Measurements from ENCODE around the gene CACNA1I.

CACNA1I gene

GRCh38 chr22:39593066-39593930, 22.7 kb downstream of the CACNA1I start:
- DNase-seq (ENCODE audit: low read depth), result no peak
- no peak overlapping the region for H3K4me3 ChIP-seq (ENCODE audit: low read depth, low read length)

DNA sequence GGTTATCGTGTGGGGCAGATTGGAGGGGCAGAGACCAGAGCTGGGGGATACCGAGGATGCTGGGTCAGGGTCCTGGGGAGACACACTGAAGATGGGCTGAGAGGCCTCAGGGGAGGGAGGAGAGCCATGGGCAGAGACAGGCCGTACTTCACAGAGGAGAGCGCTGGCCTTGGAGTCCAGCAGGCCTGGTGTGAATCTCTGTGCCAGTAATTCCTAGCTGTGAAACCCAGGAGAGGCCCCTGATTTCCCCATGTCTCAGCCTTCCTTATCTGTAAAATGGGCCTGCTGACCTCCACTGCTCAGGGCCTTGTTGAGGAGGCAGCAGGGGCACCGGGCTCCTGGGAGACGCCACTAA, 23.4 kb downstream of the CACNA1I start:
- no peak for DNase-seq (ENCODE audit: low read depth)
- no peak overlapping the region for H3K4me3 ChIP-seq (ENCODE audit: low read depth, low read length)

DNA sequence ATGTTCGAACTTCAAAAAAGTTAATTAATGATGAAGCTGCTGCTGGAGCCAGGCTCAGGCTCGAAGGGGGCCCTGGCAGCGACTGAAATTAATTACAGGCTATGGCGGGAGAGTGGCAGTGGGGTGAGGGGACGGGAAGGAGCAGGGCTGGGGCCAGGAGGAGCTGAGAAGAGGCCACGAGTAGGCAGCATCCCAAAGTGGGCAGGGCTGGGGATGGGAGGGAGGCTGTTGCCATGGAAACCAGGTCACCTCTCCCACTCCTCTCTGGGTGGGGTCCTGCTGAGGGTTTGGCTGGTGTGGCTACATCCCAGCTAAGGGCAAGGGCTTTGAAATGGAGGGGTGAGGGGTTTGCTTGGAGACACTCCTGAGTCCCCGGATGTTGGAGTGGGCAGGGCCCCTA, 23.9 kb downstream of the CACNA1I start:
- DNase-seq (ENCODE audit: low read depth), result no peak
- H3K4me3 ChIP-seq (ENCODE audit: low read depth, low read length), result no peak overlapping the region

DNA sequence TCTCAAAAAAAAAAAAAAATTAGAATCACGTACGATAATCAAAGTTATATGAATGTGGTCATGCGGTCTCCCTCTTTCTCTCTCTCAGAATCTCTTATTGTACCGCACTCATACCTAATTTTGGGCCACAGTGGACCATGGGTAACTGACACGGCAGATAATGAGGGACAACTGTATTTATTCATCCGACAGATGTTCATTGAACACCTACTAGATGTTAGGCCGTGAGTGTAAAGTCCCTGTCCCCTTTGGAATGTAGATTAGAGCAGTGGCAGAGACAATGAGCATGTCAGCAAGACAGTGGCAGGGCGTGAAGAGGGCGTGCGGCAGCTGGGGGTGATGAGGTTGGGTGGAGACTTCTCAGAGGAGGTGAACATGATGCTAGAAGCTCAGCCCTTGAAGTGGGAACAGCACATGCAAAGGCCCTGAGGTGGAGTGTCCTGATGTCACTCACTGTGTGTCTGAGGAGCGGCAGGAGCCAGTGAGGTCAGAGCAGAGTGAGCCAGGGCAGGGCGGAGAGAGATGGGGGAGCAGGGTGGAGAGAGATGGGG, 25.1 kb downstream of the CACNA1I start:
- H3K4me3 ChIP-seq (ENCODE audit: low read depth, low read length), result no peak overlapping the region
- DNase-seq (ENCODE audit: low read depth), result no peak

- no peak for DNase-seq (ENCODE audit: low read depth)
- no peak overlapping the region for H3K4me3 ChIP-seq (ENCODE audit: low read depth, low read length)
These were observed 26.0 kb downstream of the CACNA1I start for GRCh38 chr22:39596601-39597000.

- H3K4me3 ChIP-seq (ENCODE audit: low read depth, low read length), result no peak overlapping the region
- no peak for DNase-seq (ENCODE audit: low read depth)
These were observed 26.8 kb downstream of the CACNA1I start for GRCh38 chr22:39597236-39597869.

DNA sequence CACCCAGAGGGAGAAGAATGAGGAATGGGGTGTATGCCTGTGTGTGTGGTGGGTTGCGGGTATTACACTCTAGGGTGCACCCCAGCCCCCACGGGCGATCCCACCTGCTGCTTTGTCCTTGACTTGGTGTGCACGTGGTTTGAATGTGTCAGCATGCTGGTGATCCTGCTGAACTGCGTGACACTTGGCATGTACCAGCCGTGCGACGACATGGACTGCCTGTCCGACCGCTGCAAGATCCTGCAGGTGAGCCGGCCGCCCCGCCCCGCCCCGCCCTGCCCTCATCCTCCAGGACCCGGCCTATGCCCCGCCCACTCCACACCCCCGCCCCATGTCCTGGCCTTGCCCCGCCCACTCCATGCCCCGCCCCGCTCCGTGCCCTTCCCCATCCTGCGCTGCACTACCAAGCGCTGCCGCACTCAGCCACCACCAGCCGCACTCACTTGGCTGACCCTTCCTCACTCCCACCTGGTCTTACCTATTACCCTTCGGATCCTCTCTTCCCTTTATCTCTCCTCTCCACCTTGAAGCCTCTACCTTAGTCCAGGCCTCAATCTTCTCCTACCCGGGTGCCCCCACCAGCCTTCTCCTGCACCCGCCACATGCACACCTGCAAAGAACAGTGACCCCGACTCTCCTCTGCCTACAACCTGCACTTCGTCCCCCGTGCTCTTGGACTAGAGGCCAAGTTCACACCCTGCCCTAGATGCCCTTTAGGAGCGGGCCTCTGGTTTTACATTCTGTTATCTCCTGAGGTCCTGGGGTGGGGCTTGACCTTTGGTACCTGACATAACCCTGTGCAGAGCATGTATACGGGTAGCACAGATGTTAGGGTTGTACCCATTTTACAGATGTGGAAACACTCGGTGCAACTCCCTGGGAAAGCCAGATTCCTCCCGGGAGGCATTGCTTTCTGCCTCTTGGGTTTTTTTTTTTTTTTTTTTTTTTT, 27.7 kb downstream of the CACNA1I start:
- no peak overlapping the region for H3K4me3 ChIP-seq (ENCODE audit: low read depth, low read length)
- no peak for DNase-seq (ENCODE audit: low read depth)

DNA sequence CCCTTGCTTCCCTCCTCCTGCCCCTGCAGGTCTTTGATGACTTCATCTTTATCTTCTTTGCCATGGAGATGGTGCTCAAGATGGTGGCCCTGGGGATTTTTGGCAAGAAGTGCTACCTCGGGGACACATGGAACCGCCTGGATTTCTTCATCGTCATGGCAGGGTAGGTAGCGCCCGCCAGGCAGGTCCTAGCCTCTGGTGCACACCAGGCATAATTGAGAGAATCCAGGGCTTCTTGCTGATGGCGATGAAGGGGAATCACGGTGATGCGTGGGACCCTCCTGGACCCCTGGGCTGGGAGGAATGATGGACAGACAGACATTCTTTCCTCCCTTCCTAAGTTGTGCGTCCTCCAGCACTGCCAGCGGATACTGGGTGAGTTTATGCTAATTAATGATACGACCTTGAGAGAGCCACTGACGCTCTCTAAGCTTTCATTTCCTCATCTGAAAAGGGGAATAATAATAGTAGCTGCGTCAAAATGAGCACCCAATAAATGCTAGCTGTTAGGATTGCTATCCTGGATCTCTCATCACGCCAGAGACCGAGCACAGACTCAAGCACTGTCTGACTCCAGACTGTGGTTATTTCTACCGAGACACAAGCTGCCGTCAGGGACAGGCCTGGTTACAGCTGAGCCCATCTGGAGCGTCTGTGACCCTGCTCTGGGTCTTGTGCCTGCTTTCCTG, 30.1 kb downstream of the CACNA1I start:
- H3K4me3 ChIP-seq (ENCODE audit: low read depth, low read length), result no peak overlapping the region
- DNase-seq (ENCODE audit: low read depth), result no peak

DNA sequence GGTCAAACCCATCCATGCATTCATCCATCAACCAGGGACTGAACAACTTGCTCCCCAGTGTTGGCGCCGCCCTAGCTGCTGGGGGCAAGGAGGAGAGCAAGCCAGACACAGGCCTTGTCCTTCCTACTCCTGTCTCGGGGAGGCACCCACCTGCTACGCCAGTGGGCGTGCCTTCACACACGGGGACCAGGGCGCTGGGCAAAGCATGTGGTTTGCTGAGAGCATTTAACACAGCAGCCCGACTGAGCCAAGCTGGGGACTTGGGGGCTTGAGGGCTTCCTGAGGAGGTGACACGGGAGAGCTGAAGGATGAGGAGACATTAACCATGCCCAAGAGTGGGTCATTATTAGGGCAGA, 30.6 kb downstream of the CACNA1I start:
- no peak overlapping the region for H3K4me3 ChIP-seq (ENCODE audit: low read depth, low read length)
- no peak for DNase-seq (ENCODE audit: low read depth)

DNA sequence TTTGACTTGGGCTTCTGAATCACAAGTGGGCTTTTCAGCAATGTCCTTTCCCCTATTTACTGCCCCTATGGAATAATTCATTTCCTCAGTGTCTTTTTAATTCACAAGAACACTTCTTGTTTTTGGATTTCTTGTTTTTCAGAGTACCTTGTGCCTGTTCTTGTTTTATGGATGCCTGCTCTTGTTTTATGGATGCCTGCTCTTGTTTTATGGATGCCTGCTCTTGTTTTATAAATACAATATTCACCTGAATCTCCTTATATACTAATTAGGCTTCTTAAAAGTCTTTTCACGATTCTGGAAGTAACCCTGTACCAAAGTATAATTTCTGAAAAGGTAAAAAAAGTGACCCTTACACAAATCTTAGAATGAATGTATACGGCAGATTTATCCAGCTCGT, 32.8 kb downstream of the CACNA1I start:
- no peak overlapping the region for H3K4me3 ChIP-seq (ENCODE audit: low read depth, low read length)
- DNase-seq (ENCODE audit: low read depth), result no peak

- H3K4me3 ChIP-seq (ENCODE audit: low read depth, low read length), result no peak overlapping the region
- no peak for DNase-seq (ENCODE audit: low read depth)
These were observed 39.7 kb downstream of the CACNA1I start for GRCh38 chr22:39610246-39610645.

- no peak overlapping the region for H3K4me3 ChIP-seq (ENCODE audit: low read depth, low read length)
- DNase-seq (ENCODE audit: low read depth), result no peak
These were observed 40.2 kb downstream of the CACNA1I start for GRCh38 chr22:39610766-39611165.

GRCh38 chr22:39611360-39611759, 40.8 kb downstream of the CACNA1I start:
- no peak overlapping the region for H3K4me3 ChIP-seq (ENCODE audit: low read depth, low read length)
- no peak for DNase-seq (ENCODE audit: low read depth)

DNA sequence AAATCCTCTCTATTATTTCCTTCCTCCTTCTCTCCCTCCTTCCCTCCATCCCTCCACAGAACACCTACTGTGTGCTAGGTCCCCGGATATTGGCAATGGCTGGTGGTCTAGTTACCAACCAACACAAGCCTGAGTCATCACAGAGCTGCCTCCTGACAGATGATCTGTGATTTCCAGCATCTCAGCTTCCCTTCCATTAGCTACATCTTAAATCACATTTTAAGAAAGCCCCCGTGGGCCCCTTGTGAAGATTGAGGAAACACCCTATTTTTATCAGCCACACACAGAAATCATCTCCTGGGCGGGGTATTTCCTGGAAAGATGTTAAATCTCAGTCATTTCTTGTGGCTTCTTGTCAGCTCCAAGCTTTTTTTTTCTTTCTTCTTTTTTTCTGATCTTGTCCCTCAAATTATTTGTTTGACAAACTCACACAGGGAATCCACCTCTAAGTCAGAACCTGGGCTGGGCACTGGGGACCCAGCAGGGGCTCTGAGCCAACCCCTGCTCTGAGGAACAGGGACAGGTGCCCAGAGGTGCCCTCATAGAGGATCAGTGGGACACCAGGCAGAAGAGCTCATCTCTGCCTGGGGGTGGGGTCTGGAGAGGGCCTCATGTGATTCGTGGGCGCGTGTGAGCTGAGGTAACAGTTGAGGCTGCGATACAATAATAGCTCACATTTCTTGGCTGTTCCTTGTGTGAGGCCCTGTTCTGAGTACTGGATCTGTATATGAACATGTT, 42.4 kb downstream of the CACNA1I start:
- no peak overlapping the region for H3K4me3 ChIP-seq (ENCODE audit: low read depth, low read length)
- no peak for DNase-seq (ENCODE audit: low read depth)

DNA sequence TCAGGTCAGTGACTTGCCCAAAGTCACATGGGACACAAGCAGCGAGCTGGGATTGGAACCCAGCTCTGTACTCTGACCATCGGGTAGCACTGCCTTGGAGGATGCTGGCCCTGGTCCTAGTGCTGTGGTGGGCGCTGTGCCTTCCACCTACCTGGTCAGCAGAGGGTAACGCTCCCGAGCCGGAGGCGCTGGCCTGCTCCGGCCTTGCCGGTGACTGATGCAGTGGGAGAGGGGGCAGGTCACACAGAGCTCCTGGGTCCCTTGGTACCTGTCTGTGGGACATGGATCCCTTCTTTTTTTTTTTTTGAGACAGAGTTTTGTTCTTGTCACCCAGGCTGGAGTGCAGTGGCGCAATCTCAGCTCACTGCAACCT, 43.0 kb downstream of the CACNA1I start:
- DNase-seq (ENCODE audit: low read depth), result no peak

DNA sequence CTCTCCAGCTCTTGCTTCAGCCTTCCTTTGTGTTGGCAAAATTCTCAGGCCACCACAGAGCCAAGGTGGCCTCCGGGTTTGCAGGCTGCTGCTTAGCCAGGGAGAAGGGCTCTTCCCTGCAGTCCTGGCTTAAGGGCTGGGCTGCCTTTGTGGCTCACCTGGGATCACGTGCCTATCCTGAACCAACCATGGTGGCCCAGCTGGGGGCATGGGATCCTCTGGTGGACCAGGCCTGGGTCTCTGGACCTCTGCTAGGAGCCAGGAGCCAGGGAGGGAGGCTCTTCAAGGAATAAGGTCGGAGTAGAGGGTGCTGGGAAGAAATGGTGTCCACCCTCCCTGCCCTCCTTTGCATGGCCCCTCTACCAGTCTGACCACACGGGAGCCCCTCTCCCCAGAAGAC, 43.9 kb downstream of the CACNA1I start:
- H3K4me3 ChIP-seq (ENCODE audit: low read depth, low read length), result no peak overlapping the region
- no peak for DNase-seq (ENCODE audit: low read depth)

More for the DNA sequence above, 43.0 kb downstream of the CACNA1I start:
- no peak overlapping the region for H3K4me3 ChIP-seq (ENCODE audit: low read depth, low read length)

DNA sequence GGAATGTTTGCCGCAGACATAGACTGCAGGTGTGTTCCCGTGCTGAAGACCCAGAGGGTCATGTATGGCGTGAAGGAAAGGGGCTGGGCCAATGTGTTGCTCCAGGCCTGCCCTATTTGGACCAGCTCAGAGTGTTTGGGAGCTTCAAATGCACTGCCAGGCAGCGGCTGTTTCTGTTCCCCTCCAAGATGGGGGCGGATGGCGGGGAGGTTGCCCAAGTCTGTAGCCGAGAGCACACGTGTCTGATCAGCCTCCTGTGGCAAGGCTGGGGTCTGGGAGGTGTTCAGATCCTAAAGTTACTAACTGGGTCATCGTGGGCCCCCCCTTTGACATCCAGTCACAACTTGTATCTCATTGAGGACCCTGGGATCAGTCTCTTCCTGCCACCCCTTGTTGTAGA, 45.5 kb downstream of the CACNA1I start:
- DNase-seq (ENCODE audit: low read depth), result no peak

DNA sequence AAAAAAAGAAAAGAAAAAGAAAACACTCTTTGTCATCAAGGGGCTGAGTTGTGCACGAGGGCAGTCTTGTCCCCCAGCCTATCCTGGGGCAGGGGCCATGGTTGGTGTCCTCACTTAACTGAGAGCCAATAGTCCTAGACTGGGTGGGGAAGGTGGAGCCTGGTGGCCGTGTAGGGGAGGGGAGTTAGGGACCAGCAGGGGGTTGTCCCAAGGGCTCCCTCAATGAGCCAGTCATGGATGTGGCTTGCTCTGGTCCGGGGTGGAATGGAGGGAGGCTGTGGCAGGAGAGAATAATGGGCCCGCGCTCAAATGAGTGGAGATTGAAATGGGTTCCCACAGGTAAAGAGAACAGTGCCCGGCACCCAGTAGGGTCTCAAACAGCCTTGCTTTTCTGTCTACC, 46.2 kb downstream of the CACNA1I start:
- H3K4me3 ChIP-seq (ENCODE audit: low read depth, low read length), result no peak overlapping the region
- DNase-seq (ENCODE audit: low read depth), result no peak

More for the DNA sequence above, 45.5 kb downstream of the CACNA1I start:
- no peak overlapping the region for H3K4me3 ChIP-seq (ENCODE audit: low read depth, low read length)

- no peak for DNase-seq (ENCODE audit: low read depth)
- H3K4me3 ChIP-seq (ENCODE audit: low read depth, low read length), result no peak overlapping the region
These were observed 46.8 kb downstream of the CACNA1I start for GRCh38 chr22:39617342-39617741.
